Activated CD4-positive, CD25-positive, alpha-beta regulatory T cell treated with anti-CD3 and anti-CD28 coated beads, Interleukin-2, amount 50 U/mL, for 72 hours (primary cell): ENCODE results near the gene GRIN3B.

Experiments used
- DNase-seq: peaks from one replicate; pipeline ENCODE4 v3.0.0; 2021

Gene GRIN3B

GRCh38 chr19:1046836-1047695 is 46.8 kb downstream of the GRIN3B start:
- no peak for DNase-seq

- DNase-seq = no peak
These were observed 47.5 kb downstream of the GRIN3B start for GRCh38 chr19:1047696-1048147.

- DNase-seq = no peak
These were observed 48.9 kb downstream of the GRIN3B start for GRCh38 chr19:1049106-1049505.

- no peak for DNase-seq
These were observed 49.6 kb downstream of the GRIN3B start for GRCh38 chr19:1049800-1050199.

GRCh38 chr19:1050989-1051788 is 51.0 kb downstream of the GRIN3B start:
- DNase-seq = no peak

GRCh38 chr19:1051791-1052190 is 51.6 kb downstream of the GRIN3B start:
- DNase-seq = no peak

- no peak for DNase-seq
These were observed 52.2 kb downstream of the GRIN3B start for GRCh38 chr19:1052349-1052975.

GRCh38 chr19:1053176-1054101 is 53.2 kb downstream of the GRIN3B start:
- DNase-seq = no peak

- no peak for DNase-seq
These were observed 54.1 kb downstream of the GRIN3B start for GRCh38 chr19:1054102-1055027.

- no peak for DNase-seq
These were observed 54.8 kb downstream of the GRIN3B start for GRCh38 chr19:1055028-1055425.

- no peak for DNase-seq
These were observed 55.8 kb downstream of the GRIN3B start for GRCh38 chr19:1055886-1056620.

- DNase-seq = no peak
These were observed 57.1 kb downstream of the GRIN3B start for GRCh38 chr19:1057176-1057855.

- no peak for DNase-seq
These were observed 57.9 kb downstream of the GRIN3B start for GRCh38 chr19:1058112-1058511.
